DOHH2 (cell line): ENCODE data around the gene MRPL44.

Experiments
- H3F3A ChIP-seq: fragments of 200-600 bp; sonication (generic), shearing (Covaris generic); 2 replicates; pipeline ENCODE4 v1.6.0; 2016; ENCODE audit warnings: antibody characterized with exemption, mild to moderate bottlenecking; ENCODE audit not compliant: control insufficient read depth, insufficient read depth
- H3K27ac ChIP-seq: fragments of 200-600 bp; sonication (generic); 2 replicates; pipeline ENCODE4 v1.5.1; 2014; ENCODE audit warnings: low read depth, mild to moderate bottlenecking, low read length, moderate library complexity
- H3K27me3 ChIP-seq: fragments of 200-600 bp; sonication (generic); 2 replicates; pipeline ENCODE4 v1.6.1; 2014; ENCODE audit warnings: mild to moderate bottlenecking, low read length, mixed read lengths; ENCODE audit not compliant: control insufficient read depth
- H3K36me3 ChIP-seq: fragments of 200-600 bp; sonication (generic); 2 replicates; pipeline ENCODE4 v1.6.1; 2014; ENCODE audit warnings: mild to moderate bottlenecking, low read length, moderate library complexity, mixed read lengths; ENCODE audit not compliant: control insufficient read depth
- H3K4me1 ChIP-seq: fragments of 200-600 bp; sonication (generic); 2 replicates; pipeline ENCODE4 v1.6.1; 2014; ENCODE audit warnings: mild to moderate bottlenecking, low read length, mixed read lengths; ENCODE audit not compliant: control insufficient read depth
- H3K4me2 ChIP-seq: fragments of 200-600 bp; sonication (generic); 2 replicates; pipeline ENCODE4 v1.6.0; 2014; ENCODE audit warnings: mild to moderate bottlenecking, low read length, moderate library complexity
- H3K4me3 ChIP-seq: fragments of 200-600 bp; sonication (generic); 2 replicates; pipeline ENCODE4 v1.5.1; 2014; ENCODE audit warnings: mild to moderate bottlenecking, low read length, mixed read lengths
- H3K79me2 ChIP-seq: fragments of 200-600 bp; sonication (generic); 2 replicates; pipeline ENCODE4 v1.6.1; 2014; ENCODE audit warnings: mild to moderate bottlenecking, low read length, mixed read lengths; ENCODE audit not compliant: control insufficient read depth
- H3K9me2 ChIP-seq: fragments of 200-600 bp; sonication (generic); replicated peaks from 2 replicates; pipeline ENCODE4 v1.6.1; 2014; ENCODE audit warnings: mild to moderate bottlenecking, low read length, mixed read lengths; ENCODE audit not compliant: control insufficient read depth
- H3K9me3 ChIP-seq: fragments of 200-600 bp; sonication (generic); 2 replicates; pipeline ENCODE4 v1.6.1; 2014; ENCODE audit warnings: antibody characterized with exemption, low read length, mixed read lengths; ENCODE audit not compliant: control insufficient read depth, insufficient read depth
- H4K20me1 ChIP-seq: fragments of 200-600 bp; sonication (generic); 2 replicates; pipeline ENCODE4 v1.6.0; 2014; ENCODE audit warnings: low read depth, mild to moderate bottlenecking, antibody characterized with exemption, low read length, moderate library complexity; ENCODE audit not compliant: control insufficient read depth, insufficient read depth
- EZH2phosphoT487 ChIP-seq: fragments of 200-600 bp; sonication (generic); IDR thresholded peaks from 2 replicates; pipeline ENCODE4 v1.6.1; 2017; ENCODE audit warnings: borderline replicate concordance, mild to moderate bottlenecking, antibody characterized with exemption, low read length, moderate library complexity, mixed read lengths
- TF ChIP-seq, protein P1 (sequence below): fragments of 200-600 bp; sonication (generic); IDR thresholded peaks from one replicate; pipeline ENCODE4 v1.5.1; 2014; ENCODE audit warnings: antibody characterized with exemption, mild to moderate bottlenecking, low read depth, low read length; ENCODE audit not compliant: poor library complexity, severe bottlenecking

MRPL44 gene

DNA sequence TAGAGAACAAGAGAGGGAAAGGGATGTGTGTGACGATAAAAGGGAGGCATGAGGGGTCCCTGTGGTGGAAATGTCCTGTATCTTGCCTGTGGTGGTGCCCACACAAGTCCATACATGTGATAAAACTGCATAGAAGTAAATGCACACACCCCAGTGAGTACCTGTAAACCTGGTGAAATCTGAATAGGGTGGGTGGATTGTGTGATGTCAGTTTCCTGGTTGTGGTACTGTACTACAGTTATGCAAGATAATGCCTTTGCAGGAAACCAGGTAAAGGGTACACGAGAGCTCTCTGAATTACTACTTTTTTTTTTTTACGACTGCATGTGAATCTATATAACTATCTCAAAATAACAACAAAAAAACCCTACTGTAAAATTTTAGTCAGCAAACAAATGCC, 59.7 kb downstream of the MRPL44 start:
- no peaks in the 10 kb centered on the region for H4K20me1 ChIP-seq
- no peak overlapping the region for H3K27ac ChIP-seq
- no peaks in the 10 kb centered on the region for H3K79me2 ChIP-seq
- H3K4me3 ChIP-seq: no peak overlapping the region
- H3K4me2 ChIP-seq: no peak overlapping the region
- no peaks in the 10 kb centered on the region for H3K9me3 ChIP-seq
- TF ChIP-seq EZH2phosphoT487: no peak
- TF ChIP-seq, protein P1, sequence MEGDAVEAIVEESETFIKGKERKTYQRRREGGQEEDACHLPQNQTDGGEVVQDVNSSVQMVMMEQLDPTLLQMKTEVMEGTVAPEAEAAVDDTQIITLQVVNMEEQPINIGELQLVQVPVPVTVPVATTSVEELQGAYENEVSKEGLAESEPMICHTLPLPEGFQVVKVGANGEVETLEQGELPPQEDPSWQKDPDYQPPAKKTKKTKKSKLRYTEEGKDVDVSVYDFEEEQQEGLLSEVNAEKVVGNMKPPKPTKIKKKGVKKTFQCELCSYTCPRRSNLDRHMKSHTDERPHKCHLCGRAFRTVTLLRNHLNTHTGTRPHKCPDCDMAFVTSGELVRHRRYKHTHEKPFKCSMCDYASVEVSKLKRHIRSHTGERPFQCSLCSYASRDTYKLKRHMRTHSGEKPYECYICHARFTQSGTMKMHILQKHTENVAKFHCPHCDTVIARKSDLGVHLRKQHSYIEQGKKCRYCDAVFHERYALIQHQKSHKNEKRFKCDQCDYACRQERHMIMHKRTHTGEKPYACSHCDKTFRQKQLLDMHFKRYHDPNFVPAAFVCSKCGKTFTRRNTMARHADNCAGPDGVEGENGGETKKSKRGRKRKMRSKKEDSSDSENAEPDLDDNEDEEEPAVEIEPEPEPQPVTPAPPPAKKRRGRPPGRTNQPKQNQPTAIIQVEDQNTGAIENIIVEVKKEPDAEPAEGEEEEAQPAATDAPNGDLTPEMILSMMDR: no peak
- H3K9me2 ChIP-seq: no peaks in the 10 kb centered on the region
- no peaks in the 10 kb centered on the region for H3K27me3 ChIP-seq
- H3K36me3 ChIP-seq: no peaks in the 10 kb centered on the region
- no peaks in the 10 kb centered on the region for H3K4me1 ChIP-seq
- H3F3A ChIP-seq: no peaks in the 10 kb centered on the region
